H1 (cell line): Measurements from ENCODE around the gene FOXL3. TPM values are rescaled to one million over a fixed set of nuclear protein-coding genes. Genes with fewer than 3 reads are reported as not detected.

Experiments used
- CTCF ChIA-PET: fragments of 300-600 bp; sonication (Branson Sonifier 250); formaldehyde crosslinking; loops from one replicate; lab custom pipeline; 2021; ENCODE audit not compliant: partially characterized antibody; lab: Charles Lee
- POLR2A ChIA-PET: fragments of 300-600 bp; sonication (Branson Sonifier 250); formaldehyde crosslinking; loops from one replicate; lab custom pipeline; 2021; ENCODE audit warnings: inconsistent platforms; ENCODE audit not compliant: partially characterized antibody; lab: Charles Lee
- DNase-seq, 2 experiments: peaks; one replicate each; pipeline versions ENCODE4 v3.0.0 to v3.0.0-alpha.2; 2010 to 2022; ENCODE audit warnings: low spot score in 2 of 2, low read depth in 1 of 2, mixed read lengths in 1 of 2
- FAIRE-seq: peaks from 2 replicates; lab custom pipeline; 2011; peaks lifted over from hg19 to GRCh38; lab: Jason Lieb, UNC
- H2AFZ ChIP-seq: 2 replicates; pipeline ENCODE4 v1.8.1; 2012; ENCODE audit warnings: low read length, inconsistent platforms
- H2AK5ac ChIP-seq: 2 replicates; pipeline ENCODE4 v1.6.1; 2013; ENCODE audit warnings: low read depth, low read length
- H2BK120ac ChIP-seq: replicated peaks from 2 replicates; pipeline ENCODE3; 2013; ENCODE audit warnings: low read depth, low read length, inconsistent platforms
- H2BK12ac ChIP-seq: 2 replicates; pipeline ENCODE4 v1.6.1; 2013; ENCODE audit warnings: low read depth, low read length
- H2BK15ac ChIP-seq: 2 replicates; pipeline ENCODE4 v1.6.1; 2013; ENCODE audit warnings: low read length
- H2BK20ac ChIP-seq: 2 replicates; pipeline ENCODE4 v1.6.1; 2013; ENCODE audit warnings: low read length
- H2BK5ac ChIP-seq: 2 replicates; pipeline ENCODE4 v1.6.1; 2013; ENCODE audit warnings: low read depth, low read length
- H3K14ac ChIP-seq: 2 replicates; pipeline ENCODE4 v1.6.1; 2013; ENCODE audit warnings: inconsistent platforms; ENCODE audit not compliant: insufficient read length
- H3K18ac ChIP-seq: 2 replicates; pipeline ENCODE4 v1.6.1; 2013; ENCODE audit warnings: low read length; ENCODE audit errors: extremely low read depth
- H3K23ac ChIP-seq: 2 replicates; pipeline ENCODE4 v1.6.1; 2013; ENCODE audit warnings: inconsistent platforms; ENCODE audit not compliant: insufficient read length
- H3K23me2 ChIP-seq: 2 replicates; pipeline ENCODE4 v1.6.1; 2013; ENCODE audit warnings: low read depth, low read length
- H3K27ac ChIP-seq: 2 replicates; pipeline ENCODE4 v1.6.1; 2011; ENCODE audit warnings: low read depth, low read length, inconsistent platforms
- H3K27me3 ChIP-seq, 4 experiments: replicated peaks in 1 of 4; 1 replicate in 1 of 4; 2 replicates in 3 of 4; pipeline versions ENCODE4 v1.6.1 to v1.8.1; 2011 to 2013; ENCODE audit warnings: low read length in 3 of 4, mild to moderate bottlenecking in 3 of 4, inconsistent platforms in 2 of 4, mixed read lengths in 2 of 4, moderate library complexity in 1 of 4; ENCODE audit not compliant: control insufficient read depth in 3 of 4, insufficient read depth in 3 of 4; ENCODE audit errors: extremely low read depth in 1 of 4
- H3K36me3 ChIP-seq, 4 experiments: 2 replicates each; pipeline versions ENCODE4 v1.6.1 to v1.8.1; 2011 to 2013; ENCODE audit warnings: mild to moderate bottlenecking in 4 of 4, low read length in 3 of 4, moderate library complexity in 2 of 4, control low read depth in 1 of 4, inconsistent platforms in 1 of 4; ENCODE audit not compliant: insufficient read depth in 4 of 4, control insufficient read depth in 2 of 4
- H3K4ac ChIP-seq: replicated peaks from 2 replicates; pipeline ENCODE3; 2013; ENCODE audit warnings: low read length, low read depth, mixed read lengths, inconsistent platforms; ENCODE audit not compliant: insufficient read length
- H3K4me1 ChIP-seq, 4 experiments: replicated peaks in 1 of 4; 1 replicate in 1 of 4; 2 replicates in 3 of 4; pipeline versions ENCODE4 v1.6.1 to v1.8.1; 2011 to 2013; ENCODE audit warnings: low read length in 3 of 4, inconsistent platforms in 2 of 4, mixed read lengths in 1 of 4; ENCODE audit not compliant: insufficient read depth in 4 of 4, control insufficient read depth in 3 of 4
- H3K4me2 ChIP-seq, 2 experiments: 2 replicates each; pipeline versions ENCODE4 v1.6.1 to v1.8.1; 2011 to 2013; ENCODE audit warnings: low read depth in 2 of 2, low read length in 2 of 2, control low read depth in 1 of 2, inconsistent platforms in 1 of 2, mild to moderate bottlenecking in 1 of 2; ENCODE audit not compliant: insufficient read depth in 1 of 2
- H3K4me3 ChIP-seq, 4 experiments: fragments of 200-600, 300-600 bp in 1 of 4; sonication (generic), shearing (Covaris generic), sonication (Bioruptor Twin) in 1 of 4; 2 replicates each; pipeline versions ENCODE4 v1.5.1 to v1.8.1; 2011 to 2016; ENCODE audit warnings: low read length in 4 of 4, low read depth in 3 of 4, control low read depth in 2 of 4, inconsistent platforms in 2 of 4, mild to moderate bottlenecking in 2 of 4, mixed read lengths in 1 of 4, moderate library complexity in 1 of 4; ENCODE audit not compliant: insufficient read depth in 2 of 4; ENCODE audit errors: extremely low read depth in 1 of 4
- H3K56ac ChIP-seq: replicated peaks from 2 replicates; pipeline ENCODE3; 2013; ENCODE audit warnings: low read depth, mild to moderate bottlenecking, mixed read lengths, low read length, inconsistent platforms; ENCODE audit not compliant: insufficient read length
- H3K79me1 ChIP-seq: 2 replicates; pipeline ENCODE4 v1.6.1; 2013; ENCODE audit warnings: low read depth, low read length, control low read depth
- H3K79me2 ChIP-seq, 2 experiments: 2 replicates each; pipeline versions ENCODE4 v1.6.1 to v1.8.1; 2012 to 2013; ENCODE audit warnings: low read length in 2 of 2, mild to moderate bottlenecking in 2 of 2, inconsistent platforms in 1 of 2; ENCODE audit not compliant: insufficient read depth in 2 of 2, control insufficient read depth in 1 of 2
- H3K9ac ChIP-seq, 4 experiments: replicated peaks in 1 of 4; 1 replicate in 1 of 4; 2 replicates in 3 of 4; pipeline versions ENCODE4 v1.6.1 to v1.8.1; 2011 to 2013; ENCODE audit warnings: low read depth in 3 of 4, low read length in 3 of 4, control low read depth in 2 of 4, mild to moderate bottlenecking in 2 of 4, moderate library complexity in 2 of 4, inconsistent platforms in 1 of 4; ENCODE audit errors: extremely low read depth in 1 of 4
- H3K9me3 ChIP-seq, 2 experiments: 2 replicates each; pipeline versions ENCODE4 v1.6.1 to v1.8.1; 2012 to 2013; ENCODE audit warnings: mild to moderate bottlenecking in 2 of 2, moderate library complexity in 2 of 2, control low read depth in 1 of 2, inconsistent platforms in 1 of 2, low read depth in 1 of 2, low read length in 1 of 2, mixed read lengths in 1 of 2; ENCODE audit not compliant: insufficient read depth in 2 of 2
- H4K20me1 ChIP-seq, 2 experiments: replicated peaks in 1 of 2; 2 replicates each; pipeline versions ENCODE3 to v1.8.1; 2011 to 2013; ENCODE audit warnings: inconsistent platforms in 2 of 2, low read length in 2 of 2, mild to moderate bottlenecking in 1 of 2; ENCODE audit not compliant: insufficient read depth in 2 of 2, control insufficient read depth in 1 of 2
- H4K5ac ChIP-seq: 2 replicates; pipeline ENCODE4 v1.6.1; 2013; ENCODE audit warnings: low read length, low read depth, mixed read lengths, inconsistent platforms; ENCODE audit not compliant: insufficient read length
- H4K8ac ChIP-seq: 2 replicates; pipeline ENCODE4 v1.8.0; 2013; ENCODE audit warnings: mild to moderate bottlenecking, moderate library complexity, low read length, inconsistent platforms; ENCODE audit not compliant: insufficient read depth; ENCODE audit errors: extremely low read depth
- H4K91ac ChIP-seq: replicated peaks from 2 replicates; pipeline ENCODE3; 2013; ENCODE audit warnings: low read length, mixed read lengths, inconsistent platforms; ENCODE audit not compliant: insufficient read length
- ASH2L ChIP-seq: fragments of 200-600, 300-600 bp; sonication (generic); IDR thresholded peaks from one replicate; pipeline ENCODE4 v1.7.1; 2017; ENCODE audit warnings: low read length
- BACH1 ChIP-seq: IDR thresholded peaks from 2 replicates; pipeline ENCODE4 v1.6.1; 2012; ENCODE audit warnings: low read length, improper control_type of control experiment
- GABPA ChIP-seq: IDR thresholded peaks from 2 replicates; pipeline ENCODE4 v1.6.1; 2011; ENCODE audit warnings: mild to moderate bottlenecking, low read length, moderate library complexity, borderline replicate concordance; ENCODE audit not compliant: insufficient read depth
- JUN ChIP-seq: IDR thresholded peaks from 2 replicates; pipeline ENCODE4 v1.6.1; 2011; ENCODE audit warnings: low read depth, mild to moderate bottlenecking, improper control_type of control experiment, low read length
- RFX5 ChIP-seq: IDR thresholded peaks from 2 replicates; pipeline ENCODE4 v1.6.1; 2011; ENCODE audit warnings: low read depth, low read length, improper control_type of control experiment, borderline replicate concordance
- SIN3A ChIP-seq, 2 experiments: IDR thresholded peaks in 1 of 2; conservative IDR thresholded peaks in 1 of 2; 2 replicates each; pipeline ENCODE4 v1.6.1; 2011 to 2012; ENCODE audit warnings: low read length in 2 of 2, improper control_type of control experiment in 1 of 2, low read depth in 1 of 2, mild to moderate bottlenecking in 1 of 2
- TAF7 ChIP-seq: optimal IDR thresholded peaks from 2 replicates; pipeline ENCODE3; 2011; ENCODE audit warnings: low read depth, mild to moderate bottlenecking, inconsistent platforms, low read length, moderate library complexity, borderline replicate concordance
- TBP ChIP-seq: IDR thresholded peaks from 2 replicates; pipeline ENCODE4 v1.6.1; 2011; ENCODE audit warnings: low read depth, low read length, improper control_type of control experiment
- WGBS, 2 experiments: shearing (Covaris generic) in 1 of 2; methylation state at CpG; one replicate each; pipeline versions ENCODE4 v1.1.6 to v1.1.7; 2013 to 2015; ENCODE audit warnings: low lambda C conversion rate in 2 of 2, mixed read lengths in 2 of 2, inconsistent platforms in 1 of 2, low coverage in 1 of 2, missing lambda C conversion rate in 1 of 2; ENCODE audit not compliant: insufficient replicate concordance in 2 of 2, insufficient coverage in 1 of 2, insufficient read length in 1 of 2; ENCODE audit errors: extremely low coverage in 1 of 2, missing lambda C conversion rate in 1 of 2; 5-methylcytosine and 5-hydroxymethylcytosine counted together
- polyA plus RNA-seq, 7 experiments: library from polyadenylated mRNA; depleted of rRNA in 3 of 7; stranded (reverse) in 5 of 7; unstranded in 2 of 7; fragments of >200 nt in 5 of 7; fragments of 200-250 nt in 2 of 7; gene quantifications; 1 replicate in 5 of 7; 2 replicates in 1 of 7; 4 replicates in 1 of 7; pipeline versions ENCODE4 v1.2.1 to v1.2.3, GENCODE V29; 2011 to 2013; ENCODE audit warnings: missing spikeins in 2 of 7, mixed read lengths in 2 of 7
- total RNA-seq: library from RNA; stranded (reverse); fragmentation: NEBNext Ultra II Directional; extraction: Animal tissue kit (Norgen Biotek cat#: 25700); gene quantifications from 2 replicates; pipeline ENCODE4 v1.2.1, GENCODE V29; 2021

The FOXL3 gene
- total and polyA plus RNA-seq, 2 of the 8 experiments (the other 6 are each of a cell fraction or from before 2014, with no cell fraction given): not detected

DNA sequence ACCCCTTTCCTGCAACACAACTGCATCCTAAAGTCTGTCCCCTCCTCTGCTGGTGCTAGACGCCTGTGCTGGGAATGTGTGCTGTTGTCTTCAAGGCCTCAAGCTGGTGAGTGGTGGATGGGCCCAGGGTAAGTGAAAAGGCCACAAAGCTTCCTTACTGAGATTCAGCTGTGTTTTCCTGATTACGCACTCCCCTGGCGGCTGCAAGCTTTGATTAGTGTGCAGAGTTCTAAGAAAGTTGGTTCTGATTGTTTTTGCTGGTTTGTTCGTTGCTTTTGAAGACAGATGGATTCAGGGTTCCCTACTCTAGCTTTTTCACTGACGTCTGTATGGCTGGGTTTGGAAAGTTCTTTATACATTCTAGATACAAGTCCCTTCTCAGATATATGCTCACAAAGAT lies 11.9 kb upstream of the FOXL3 start:
- H2BK20ac ChIP-seq: no peak overlapping the region
- H2AK5ac ChIP-seq: no peak overlapping the region
- no peaks in the 10 kb centered on the region for H3K79me2 ChIP-seq
- H3K14ac ChIP-seq: no peak overlapping the region
- no peak overlapping the region for H3K23ac ChIP-seq
- H4K20me1 ChIP-seq: no peaks in the 10 kb centered on the region
- H3K36me3 ChIP-seq: no peaks in the 10 kb centered on the region
- no peak overlapping the region for H2BK12ac ChIP-seq
- POLR2A ChIA-PET: interaction anchor here (1.2 kb wide), 1 partner anchor 842 kb away, joined by 3 read pairs; no protein-coding TSS in a partner anchor
- no peak overlapping the region for H3K56ac ChIP-seq
- H3K27me3 ChIP-seq: no peaks in the 10 kb centered on the region; a peak in 1 of 7 replicates
- CTCF ChIA-PET: no interaction called here
- H3K4me2 ChIP-seq: no peak overlapping the region
- no peak for FAIRE-seq
- no peaks in the 10 kb centered on the region for H3K79me1 ChIP-seq
- WGBS, 2 experiments: 82% methylated on average over 5 of the region's 5 CpGs; no CpG with 5 or more reads in 1 of the 2 experiments
- DNase-seq: no peak
- H3K27ac ChIP-seq: no peak overlapping the region
- no peak overlapping the region for H2BK120ac ChIP-seq
- no peak overlapping the region for H4K8ac ChIP-seq
- no peak overlapping the region for H3K4me3 ChIP-seq
- no peaks in the 10 kb centered on the region for H3K23me2 ChIP-seq
- peaks cover 21 to 35% of the 10 kb centered on the region in 2 experiments for H3K9me3 ChIP-seq
- no peak overlapping the region for H2BK15ac ChIP-seq
- H4K91ac ChIP-seq: no peak overlapping the region
- no peak for TF ChIP-seq GABPA
- no peak for TF ChIP-seq ASH2L
- TF ChIP-seq RFX5: no peak
- TF ChIP-seq SIN3A (conservative IDR thresholded peaks at IDR 0.05 in 1 of 2, IDR thresholded peaks at IDR 0.05 in 1 of 2; ENCODE audit: low read depth in 1 of 2, low read length in 2 of 2): no peak
- no peak for TF ChIP-seq TBP
- no peak for TF ChIP-seq TAF7
- no peak for TF ChIP-seq BACH1
- no peak for TF ChIP-seq JUN
- H4K5ac ChIP-seq: no peak overlapping the region
- no peak overlapping the region for H3K18ac ChIP-seq
- no peak overlapping the region for H2BK5ac ChIP-seq
- H3K4ac ChIP-seq: no peak overlapping the region
- H2AFZ ChIP-seq: no peak overlapping the region
- no peaks in the 10 kb centered on the region for H3K4me1 ChIP-seq
- H3K9ac ChIP-seq: no peak overlapping the region
